Stimulated activated CD4-positive, alpha-beta T cell treated with anti-CD3 and anti-CD28 coated beads, Interleukin-15, amount 100 ng/mL, for 1 hour (primary cell): Measurements from ENCODE around the gene PPCDC.

Experiments used
- DNase-seq, 2 donors: peaks; one replicate each; pipeline ENCODE4 v3.0.0-alpha.2; 2020; ENCODE audit warnings: low read depth in 1 of 2, low spot score in 1 of 2

Gene PPCDC

DNA sequence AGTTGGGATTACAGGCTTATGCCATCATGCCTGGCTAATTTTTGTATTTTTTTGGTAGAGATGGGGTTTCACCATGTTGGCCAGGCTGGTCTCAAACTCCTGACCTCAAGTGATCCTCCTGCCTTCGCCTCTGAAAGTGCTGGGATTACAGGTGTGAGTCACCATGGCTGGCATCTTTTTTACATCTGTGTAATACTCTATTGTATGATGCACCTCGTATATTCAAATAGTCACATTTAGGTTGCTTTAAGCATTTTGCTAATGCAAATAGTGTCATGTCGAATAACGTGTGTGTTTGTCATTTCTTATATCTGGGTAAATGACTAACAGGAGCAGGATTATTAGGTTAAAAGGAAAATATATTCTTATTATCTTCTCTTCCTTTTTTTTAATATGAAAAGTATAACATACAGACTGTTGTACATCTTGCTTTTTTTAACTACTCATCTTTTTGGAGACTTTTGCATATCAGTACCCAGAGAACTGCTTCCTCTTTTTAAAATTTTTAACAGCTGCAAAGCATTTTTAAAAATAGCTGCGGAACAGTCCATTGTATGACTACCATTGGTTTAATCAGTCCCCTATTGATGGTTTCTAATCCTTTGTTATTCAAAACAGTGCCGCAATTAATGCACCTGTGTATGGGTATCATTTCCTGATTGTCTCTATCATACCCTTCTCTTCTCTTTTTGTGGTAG, 14.6 kb upstream of the PPCDC start:
- no peak for DNase-seq

DNA sequence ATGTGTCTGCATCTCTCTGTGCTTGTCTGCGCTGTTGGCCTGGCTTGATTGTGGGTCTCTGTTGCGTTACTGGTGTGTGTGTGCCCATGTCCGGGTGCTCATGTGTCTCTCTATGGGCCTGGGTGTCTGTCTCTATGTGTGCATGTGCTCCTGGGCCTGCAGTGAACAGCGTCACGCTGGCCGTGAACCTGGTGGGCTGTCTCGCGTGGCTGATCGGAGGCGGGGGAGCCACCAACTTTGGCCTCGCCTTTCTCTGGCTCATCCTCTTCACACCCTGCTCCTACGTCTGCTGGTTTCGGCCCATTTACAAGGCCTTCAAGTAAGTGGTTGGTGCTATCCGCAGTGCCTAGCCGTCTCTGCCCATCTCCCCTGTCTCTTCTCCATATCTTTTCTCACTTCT, 7.0 kb upstream of the PPCDC start:
- DNase-seq = no peak

DNA sequence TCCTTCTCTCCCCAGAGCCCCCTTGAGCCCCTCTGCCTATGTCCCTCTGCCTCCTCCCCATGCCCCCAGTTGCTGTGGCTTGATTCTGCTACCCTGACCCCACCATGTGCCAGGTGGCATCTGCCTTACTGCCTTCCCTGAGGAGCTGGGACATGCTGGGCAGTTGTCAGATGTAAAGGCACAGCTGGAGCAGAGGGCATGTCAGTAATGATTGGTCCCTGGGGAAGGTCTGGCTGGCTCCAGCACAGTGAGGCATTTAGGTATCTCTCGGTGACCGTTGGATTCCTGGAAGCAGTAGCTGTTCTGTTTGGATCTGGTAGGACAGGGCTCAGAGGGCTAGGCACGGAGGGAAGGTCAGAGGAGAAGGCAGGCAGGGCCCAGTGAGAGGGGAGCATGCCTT, 3.5 kb upstream of the PPCDC start:
- no peak for DNase-seq

DNA sequence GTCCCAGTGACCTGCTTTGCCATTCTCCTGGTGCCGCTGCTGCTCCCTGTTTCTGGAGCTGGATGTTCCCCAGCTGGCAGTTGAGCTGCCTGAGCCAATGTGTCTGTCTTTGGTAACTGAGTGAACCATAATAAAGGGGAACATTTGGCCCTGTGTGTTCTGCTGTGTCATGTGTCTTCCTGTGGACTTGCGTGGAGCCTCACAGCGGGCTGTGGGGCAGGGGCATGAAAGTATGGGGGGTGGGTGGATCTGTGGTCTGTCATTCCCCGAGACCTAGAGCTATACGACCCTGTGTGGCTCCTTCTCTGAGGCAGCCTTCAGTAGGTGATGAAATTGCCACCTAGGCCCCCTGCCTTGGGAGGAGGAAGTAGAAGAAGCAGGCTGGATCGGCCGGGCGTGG, 2.0 kb upstream of the PPCDC start:
- no peak for DNase-seq

DNA sequence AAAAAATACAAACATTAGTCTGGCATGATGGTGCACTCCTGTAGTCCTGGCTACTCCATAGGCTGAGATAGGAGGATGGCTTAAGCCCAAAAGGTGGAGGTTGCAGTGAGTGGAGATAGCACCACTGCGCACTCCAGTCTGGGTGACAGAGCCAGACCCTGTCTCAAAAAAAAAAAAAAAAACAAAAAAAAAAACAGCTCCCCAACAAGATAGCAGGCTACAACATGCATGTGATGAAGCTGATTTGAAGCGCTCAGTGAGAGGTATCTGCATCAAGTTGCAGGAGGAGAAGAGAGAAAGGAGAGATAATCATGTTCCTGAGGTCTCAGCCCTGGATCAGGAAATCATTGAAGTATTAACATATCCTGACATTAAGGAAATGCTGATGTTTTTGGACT, 608 bp upstream of the PPCDC start:
- no peak for DNase-seq

DNA sequence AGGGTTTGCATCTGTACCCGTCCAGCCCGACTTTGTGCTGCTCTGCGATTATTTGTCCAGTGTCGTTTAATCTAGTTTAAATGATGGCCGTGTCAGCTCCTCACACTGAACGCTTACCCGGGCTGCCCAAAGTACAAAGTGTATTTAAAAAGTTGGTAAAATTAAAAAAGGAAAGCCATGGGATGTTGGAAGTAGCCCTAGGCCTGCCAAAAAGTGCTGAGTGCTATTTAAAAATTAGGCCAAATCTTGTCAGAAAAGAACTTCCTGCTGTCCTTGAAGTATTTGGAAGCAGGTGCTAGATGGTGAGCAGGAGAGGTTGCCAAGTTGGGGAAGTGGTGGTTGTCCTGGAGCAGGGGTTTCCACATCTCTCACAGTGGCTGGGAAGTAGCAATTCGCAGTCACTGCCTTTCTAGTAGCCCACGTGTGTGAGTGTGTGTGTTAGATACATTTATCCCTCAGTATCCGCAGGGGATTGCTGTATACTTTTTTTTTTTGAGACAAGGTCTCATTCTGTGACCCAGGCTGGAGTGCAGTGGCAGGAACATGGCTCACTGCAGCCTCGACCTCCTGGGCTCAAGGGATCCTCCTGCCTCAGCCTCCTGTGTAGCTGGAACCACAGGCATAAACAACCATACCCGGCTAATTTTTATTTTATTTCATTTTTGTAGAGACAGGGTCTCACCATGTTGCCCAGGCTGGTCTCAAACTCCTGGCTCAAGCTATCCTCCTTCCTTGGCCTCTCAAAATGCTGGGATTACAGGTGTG, 664 bp downstream of the PPCDC start:
- DNase-seq = no peak

DNA sequence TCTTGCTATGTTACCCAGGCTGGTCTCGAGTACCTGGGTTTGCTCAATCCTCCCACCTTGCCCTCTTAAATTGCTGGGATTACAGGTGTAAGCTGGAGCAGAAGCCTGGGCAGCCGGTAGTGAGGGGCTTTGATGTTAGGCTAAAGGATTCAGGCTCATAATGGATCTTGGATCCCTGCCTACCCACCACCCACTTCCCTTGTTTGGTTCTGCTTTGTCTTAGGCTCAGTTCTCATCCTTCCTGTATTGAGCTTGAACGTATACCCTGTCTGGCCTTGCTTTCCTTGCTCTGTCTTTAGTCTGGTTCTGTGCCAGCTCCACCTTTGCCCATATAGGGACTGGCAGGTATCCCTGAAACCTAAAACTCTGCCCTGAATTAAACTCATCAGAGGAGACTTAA, 1.7 kb downstream of the PPCDC start:
- DNase-seq = no peak

DNA sequence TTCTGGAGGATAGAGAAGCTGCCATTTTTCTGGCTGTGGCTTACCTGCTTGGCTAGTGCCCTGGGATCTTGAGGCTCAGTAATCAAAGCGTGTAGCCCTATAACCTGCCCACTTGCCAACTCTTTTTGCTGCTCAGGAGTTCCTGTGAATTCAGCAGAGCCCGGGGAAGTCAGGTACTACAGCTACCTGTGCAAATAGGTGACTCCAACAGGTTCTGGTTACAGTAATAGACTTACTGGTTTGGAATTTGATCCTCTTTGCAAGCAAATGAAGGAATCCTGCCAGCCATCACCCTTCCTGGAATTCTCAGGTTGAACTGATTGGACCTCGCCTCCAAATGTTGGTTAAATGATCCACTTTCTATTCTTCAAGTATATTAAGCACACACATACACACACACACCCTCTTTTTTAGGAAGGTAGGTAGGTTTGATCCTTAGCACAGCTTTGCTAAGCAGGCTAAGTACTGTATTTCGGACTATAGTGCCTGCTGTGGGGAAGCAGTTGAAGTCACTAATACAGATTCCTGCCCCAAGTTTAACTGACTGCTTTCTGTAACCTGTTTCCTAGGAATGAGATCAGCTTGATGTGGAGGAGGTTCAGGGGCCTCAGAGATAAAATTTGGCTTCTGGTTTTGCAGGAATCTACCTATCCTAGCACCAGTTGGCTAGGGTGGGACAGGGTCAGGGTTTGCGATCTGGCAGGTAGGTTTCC, 2.3 kb downstream of the PPCDC start:
- DNase-seq = no peak

DNA sequence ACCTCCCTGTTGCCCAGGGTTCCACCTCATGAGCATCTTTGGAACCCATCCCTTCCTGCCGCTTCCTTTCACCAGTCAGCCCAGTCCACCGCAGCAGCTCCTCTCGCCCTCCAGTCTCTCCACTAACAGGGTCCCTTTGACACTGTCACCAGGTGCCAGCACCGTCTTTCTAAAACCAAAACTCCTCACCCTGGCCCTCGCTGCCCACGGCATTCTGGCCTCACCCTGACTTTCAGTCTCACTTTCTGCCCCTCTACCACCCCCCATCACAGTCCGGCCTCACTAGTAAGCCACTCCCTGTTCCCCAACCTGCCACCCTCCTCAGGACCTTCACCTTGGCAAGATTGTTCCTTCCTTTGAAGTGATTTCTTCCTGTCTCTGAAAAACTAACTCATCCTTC, 4.2 kb downstream of the PPCDC start:
- DNase-seq = no peak

DNA sequence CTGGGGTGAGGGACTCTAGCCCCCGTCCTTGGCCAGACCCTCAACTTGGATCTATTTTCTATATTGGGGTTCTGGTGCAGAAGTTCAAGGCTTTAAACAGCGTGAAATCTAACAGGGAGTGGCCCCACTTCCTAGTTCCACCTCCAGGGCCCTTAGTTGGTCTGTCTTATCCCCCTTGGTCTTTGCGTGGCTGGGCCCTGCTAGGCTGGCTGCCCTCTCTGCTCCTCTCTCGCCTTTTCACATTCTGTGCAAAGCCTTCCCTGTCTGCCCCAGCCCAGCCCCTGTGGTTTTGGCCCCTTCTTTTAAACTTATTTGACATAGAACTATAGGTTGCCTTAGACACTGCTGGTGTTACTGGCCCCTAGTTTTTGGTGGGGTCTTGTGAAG, 5.6 kb downstream of the PPCDC start:
- no peak for DNase-seq

DNA sequence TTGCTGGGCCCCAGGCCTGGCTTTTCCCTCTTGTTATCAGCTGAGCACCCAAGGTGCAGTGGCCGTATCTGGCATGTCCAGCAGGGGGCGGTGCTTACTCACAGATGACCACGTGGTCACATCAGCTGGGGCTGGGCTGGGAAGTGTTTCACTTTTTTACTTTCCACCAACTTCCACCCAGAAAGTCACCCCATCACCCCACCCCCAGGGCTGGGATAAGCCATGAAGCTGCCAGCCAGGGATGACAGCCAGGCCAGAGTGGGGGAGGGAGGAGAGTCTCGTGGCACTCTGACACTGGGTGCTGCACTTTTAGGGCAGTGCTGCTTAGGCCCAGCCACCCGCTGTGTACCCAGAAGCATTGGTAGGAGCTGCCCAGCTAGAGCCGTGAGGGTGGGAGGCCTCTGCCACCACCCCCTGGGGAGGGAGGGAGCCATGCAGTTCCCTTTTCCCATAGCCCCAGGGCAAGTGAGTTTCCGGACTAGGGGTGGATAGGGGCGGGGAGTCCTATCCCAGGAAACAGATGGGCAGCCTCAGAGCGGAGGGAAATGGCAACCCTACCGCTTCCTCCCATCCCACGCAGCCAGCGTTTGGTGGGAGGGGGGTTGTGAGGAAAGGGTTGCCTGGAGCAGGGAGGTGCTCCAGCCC, 6.1 kb downstream of the PPCDC start:
- DNase-seq = peak; percentile 77 to 80

DNA sequence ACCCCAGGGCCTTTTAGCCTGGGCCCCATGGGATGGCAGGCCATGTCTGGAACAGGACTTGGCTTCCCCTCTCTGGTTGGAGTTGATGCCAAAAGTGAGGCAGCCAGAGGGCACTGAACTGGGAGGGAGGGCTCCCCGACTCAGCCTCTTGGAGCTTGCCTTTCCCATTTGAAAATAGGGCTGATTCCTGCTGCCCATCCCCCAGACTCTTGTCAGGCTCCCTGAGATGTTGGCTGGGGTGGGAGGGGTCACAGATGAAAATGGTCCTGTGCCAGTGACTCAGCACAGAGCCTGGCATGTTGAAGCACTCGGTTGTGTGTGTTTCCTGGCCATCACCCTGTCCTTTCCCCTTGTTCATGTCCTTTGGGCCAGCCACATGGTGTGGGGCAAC, 6.6 kb downstream of the PPCDC start:
- DNase-seq = no peak

DNA sequence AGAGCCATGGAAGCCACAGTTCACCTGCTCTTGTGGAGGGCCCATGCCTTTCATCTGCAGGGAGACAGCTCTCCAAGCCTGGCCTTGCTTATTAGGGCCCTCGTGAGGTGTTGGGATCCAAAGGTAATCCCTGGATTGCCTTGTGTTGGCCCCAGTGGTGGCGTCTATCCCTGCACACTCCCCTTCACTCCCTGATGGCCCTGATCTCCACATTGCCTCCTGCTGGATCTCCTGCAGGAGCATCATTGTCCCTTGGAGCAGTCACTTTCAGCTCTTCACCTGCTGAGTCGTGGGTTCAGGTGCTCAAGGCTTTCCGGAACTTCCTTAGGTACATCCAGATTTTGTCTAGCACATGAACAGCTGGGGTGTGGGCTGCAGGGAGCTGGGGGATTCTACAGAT, 7.0 kb downstream of the PPCDC start:
- no peak for DNase-seq

DNA sequence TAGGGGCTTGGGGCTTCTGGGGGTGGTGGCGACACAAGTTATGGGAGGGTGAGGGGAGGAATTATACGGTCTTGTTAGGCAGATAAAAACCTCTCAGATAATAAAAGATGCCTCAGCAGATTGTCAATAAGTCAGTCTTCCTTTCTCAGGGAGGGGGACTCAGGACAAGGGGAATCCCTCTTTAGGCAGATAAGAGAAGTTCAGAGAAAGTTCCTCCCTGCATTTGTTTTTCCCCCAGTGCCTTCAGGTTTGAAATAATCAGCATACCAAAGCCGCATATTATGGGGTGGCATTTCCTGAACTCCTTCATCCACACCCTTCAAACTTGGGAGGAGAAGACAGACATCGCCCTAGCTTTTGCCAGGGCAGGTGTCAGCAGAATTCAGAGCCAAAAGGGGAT, 8.5 kb downstream of the PPCDC start:
- DNase-seq = no peak

DNA sequence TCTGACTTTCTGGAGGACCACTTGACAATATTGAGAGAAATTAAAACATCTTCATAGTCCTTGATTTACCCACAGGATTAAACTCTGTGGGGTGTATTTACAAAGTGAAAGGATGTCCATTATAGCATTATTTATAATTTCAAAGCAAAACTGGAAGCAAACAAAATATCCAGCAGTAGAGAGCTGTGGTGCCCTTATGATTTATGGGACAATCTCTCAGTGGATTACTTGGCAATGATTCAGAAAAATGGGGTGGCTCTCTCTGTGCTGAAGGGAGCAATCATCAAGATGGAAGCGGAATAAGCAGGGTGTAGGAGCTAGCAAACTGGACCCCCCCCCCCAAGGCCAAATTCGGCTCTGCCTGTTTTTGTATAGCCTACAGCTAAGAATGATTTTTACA, 9.0 kb downstream of the PPCDC start:
- no peak for DNase-seq

DNA sequence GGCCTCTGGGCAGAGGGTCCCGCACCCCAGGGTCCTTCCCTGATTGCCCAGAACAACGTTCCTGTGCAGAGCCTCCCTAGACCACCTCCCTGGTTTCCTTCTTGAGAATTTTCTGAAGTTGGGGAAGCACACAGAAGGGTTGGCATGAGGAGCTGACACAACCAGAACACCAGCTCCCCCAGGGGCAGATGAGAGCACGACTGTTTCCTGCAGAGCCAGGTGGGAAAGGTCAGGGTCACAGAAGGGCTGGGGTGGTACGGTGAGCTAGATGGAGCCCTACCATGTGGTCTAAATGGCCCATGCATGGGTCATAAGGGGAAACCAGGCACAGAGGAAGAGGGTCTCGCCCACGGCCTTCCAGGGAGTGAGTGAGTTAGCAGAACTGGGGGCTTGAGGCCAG, 10.4 kb downstream of the PPCDC start:
- DNase-seq = no peak

DNA sequence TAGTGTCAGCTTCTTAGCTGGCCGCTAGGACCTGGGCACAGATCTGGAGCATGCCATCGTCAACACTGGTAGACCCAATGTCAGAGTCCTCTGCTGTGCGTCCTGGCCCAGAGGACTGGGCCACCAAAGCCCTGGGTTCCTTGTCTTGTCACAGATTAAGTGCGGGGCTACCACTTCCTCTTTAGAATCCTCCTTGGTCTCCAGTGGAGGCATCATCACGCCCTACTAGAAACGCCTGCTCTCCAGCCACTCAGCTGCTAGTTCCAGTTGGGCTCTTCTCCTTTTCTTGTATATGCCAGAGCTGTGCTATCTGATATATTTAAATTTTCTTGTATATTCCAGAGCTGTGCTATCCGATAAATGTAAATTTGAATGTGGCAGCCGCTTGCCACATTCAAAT, 11.2 kb downstream of the PPCDC start:
- no peak for DNase-seq

DNA sequence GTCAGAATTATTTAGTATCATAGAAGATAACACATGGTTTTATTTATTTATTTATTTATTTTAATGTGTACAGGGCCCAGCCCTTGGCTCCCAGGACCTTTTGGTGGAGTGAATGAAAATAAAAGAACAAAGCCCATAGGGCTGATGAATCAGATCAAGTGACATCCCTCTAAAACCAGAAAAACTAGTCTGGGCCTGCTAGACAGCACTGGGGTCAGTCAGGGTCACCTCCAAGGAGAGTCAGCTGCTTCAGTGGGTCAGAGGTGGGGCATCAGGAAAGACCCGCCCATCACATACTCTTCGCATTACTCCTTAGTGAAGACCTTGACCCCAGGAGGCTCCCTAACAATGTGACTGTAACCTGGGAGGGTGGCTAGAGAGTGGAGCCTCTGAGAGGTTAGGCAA, 12.8 kb downstream of the PPCDC start:
- DNase-seq = no peak

DNA sequence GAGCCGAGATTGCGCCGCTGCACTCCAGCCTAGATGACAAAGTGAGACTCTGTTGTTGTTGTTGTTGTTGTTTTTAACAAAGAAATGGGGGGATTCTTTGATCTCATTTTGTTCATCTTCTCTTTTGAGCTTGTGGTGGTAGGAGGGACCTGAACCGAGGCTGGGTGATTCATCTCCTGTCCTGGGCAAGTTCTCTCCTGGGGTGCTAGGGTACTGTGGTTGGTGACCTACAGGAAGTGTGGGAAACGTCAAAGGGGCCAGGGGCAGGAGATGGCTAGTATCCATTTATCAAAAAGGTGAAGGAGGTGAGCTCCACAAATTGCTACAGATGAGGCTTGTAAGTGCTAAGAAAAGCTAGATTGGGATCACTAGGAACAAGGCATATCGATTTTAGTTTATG, 14.3 kb downstream of the PPCDC start:
- DNase-seq = no peak

DNA sequence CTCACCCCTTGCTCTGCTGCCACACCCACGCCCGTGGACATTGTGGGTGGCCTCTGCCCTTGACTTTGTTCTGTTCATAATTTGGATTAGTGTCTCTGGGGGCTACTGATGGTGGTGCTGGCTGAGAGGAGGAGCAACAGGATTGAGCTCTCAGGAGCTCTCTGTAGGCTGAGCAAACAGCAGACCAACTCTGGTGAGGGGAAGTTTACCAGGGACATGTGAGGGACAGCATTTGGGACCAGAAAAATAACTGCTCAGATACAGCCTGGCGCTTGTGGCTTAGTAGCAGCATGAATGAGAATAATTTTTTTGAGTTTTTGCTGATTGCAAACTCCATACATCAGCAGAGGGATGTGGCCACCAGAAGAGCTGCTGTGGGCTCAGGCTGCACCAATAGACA, 14.8 kb downstream of the PPCDC start:
- no peak for DNase-seq

DNA sequence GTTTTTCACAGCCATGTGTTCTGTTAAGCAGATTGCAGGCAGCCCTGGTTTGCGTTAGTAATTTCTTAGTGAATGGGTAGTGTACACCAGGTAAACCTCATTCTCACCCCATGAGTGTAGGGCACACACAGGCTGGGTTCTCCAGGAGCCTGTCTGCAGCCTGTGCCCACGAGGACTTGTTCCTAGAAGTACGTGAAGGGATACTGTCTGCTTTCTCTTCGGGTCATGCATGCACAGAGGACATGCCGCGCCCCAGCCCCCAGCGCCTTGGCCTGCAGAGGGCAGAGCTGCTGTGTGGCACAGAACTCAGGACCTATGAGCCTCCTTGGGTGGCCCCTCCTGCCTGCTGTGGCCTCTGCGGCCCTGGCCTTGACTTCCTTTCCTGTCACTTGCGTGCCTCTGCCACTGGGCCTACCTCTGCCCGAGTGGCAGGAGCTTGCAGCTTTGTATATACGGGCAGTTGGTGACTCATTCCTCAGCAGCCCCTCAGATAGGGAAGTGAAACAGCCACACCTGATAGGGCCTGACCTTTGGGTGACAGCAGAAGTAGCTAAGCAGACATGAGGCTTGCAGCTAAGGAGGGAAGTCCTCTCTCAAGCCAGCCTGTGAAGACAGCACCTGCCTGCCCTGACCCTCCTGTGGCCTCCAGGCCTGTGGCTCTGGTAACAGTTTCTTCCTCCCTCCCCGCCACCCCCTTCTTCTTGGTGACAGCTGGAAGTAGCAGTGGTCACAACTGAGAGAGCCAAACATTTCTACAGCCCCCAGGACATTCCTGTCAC, 19.5 kb downstream of the PPCDC start:
- peak; percentile 14 to 16 for DNase-seq
